Endometrial microvascular endothelial cells (primary cell): ENCODE results near the gene CHRNA5. TPM values are rescaled to one million over a fixed set of nuclear protein-coding genes. Genes with fewer than 3 reads are reported as not detected.
"Not testable (repeated sequence)": the region's sequence is repeated elsewhere in the genome, so short reads cannot be mapped to it uniquely, and the experiment has no call there.

ENCODE experiments used
- in situ Hi-C: cut with HindIII; loops from 2 replicates; pipeline ENCODE4 v1.10.0; 2017; ENCODE audit warnings: low sequenced_read_pairs, low pct_unique_long_range_greater_than_20kb; ENCODE audit errors: inconsistent ontology term
- total RNA-seq: library from RNA; depleted of rRNA; stranded (reverse); fragments of >200 nt; gene quantifications from one replicate; pipeline ENCODE4 v1.2.3, GENCODE V29; 2015; ENCODE audit errors: inconsistent ontology term

The CHRNA5 gene
- total RNA-seq: 18.6 TPM

DNA sequence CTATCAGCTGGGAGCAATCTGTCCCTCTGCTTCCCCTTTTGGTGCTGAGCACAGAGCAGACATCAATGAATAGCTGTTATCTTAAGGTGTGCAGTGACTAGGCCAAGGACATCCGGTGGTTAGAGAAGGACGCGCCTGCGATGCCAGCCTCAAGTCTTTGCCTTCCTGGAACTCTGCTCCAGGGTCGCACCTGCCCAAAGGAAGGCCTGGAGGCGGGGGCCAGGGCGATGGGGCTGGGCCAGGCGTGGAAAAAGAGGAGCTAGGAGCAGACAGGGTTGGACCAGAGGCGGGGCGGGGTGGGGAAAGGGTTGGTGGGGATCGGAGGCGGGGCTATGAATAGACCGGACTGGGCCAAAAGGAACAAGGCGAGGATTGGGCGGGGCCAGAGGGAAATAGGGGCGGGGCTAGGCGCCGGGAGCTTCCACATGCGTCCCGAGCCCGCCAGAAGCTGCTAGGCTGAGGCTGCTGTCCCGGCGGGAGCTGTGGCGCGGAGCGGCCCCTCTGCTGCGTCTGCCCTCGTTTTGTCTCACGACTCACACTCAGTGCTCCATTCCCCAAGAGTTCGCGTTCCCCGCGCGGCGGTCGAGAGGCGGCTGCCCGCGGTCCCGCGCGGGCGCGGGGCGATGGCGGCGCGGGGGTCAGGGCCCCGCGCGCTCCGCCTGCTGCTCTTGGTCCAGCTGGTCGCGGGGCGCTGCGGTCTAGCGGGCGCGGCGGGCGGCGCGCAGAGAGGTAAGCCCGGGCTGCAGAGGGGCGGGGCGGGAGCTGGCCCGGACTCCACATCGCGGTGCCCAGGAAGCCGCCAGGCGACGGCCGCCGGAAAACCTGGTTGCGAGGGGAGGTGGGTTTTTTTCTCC, at the start of gene CHRNA5:
CHRNA5 (plus strand) TSS at position 424 of the 854 bp plus-strand sequence; CDS start at position 624, 200 bp downstream.
- in situ Hi-C loops: no loop called here

DNA sequence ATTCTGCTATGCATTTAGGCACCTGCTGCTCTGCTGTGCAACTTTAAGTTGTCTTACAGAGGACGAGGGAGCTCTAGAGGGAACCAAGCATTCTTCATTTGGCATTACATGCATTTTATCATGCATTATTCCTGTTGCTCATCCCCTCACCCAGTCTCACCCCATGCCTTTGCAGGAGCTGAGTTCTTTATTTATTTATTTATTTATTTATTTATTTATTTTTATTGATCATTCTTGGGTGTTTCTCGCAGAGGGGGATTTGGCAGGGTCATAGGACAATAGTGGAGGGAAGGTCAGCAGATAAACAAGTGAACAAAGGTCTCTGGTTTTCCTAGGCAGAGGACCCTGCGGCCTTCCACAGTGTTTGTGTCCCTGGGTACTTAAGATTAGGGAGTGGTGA, 45.3 kb upstream of the CHRNA5 start:
- in situ Hi-C loops: not testable (repeated sequence)

DNA sequence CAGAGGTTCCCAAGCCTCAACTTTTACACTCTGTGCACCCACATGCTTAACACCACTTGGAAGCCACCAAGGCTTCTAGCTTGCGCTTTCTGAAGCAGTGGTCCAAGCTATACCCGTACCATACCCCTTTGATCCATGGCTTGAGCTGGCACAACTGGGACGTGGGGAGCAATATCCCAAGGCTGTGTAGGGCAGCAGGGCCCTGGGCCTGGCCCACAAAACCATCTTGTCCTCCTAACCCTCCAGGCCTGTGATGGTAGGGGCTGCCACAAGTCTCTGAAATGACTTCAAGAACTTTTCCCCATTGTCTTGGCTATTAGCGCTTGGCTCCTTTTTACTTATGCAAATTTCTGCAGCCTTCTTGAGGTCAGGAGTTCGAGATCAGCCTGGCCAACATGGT, 41.1 kb upstream of the CHRNA5 start:
- in situ Hi-C loops: no loop called here

DNA sequence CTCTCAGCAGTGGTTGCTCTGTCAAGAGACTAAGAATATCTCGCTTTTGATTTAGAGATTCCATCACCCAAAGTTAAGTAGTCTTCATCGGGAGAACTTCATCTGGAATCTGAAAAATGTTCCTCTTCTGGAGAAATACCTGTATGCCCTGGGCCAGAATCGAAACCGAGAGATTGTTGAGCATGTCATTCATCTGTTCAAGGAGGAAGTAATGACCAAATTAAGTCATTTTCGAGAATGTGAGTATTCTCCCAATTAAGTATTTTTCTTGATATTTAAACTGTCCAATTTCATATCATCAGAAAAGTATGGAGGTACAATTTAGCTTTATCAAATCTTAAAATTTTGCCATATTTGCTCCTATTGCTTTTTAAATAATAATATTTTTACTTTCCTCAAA, 38.0 kb upstream of the CHRNA5 start:
- in situ Hi-C loops: no loop called here

DNA sequence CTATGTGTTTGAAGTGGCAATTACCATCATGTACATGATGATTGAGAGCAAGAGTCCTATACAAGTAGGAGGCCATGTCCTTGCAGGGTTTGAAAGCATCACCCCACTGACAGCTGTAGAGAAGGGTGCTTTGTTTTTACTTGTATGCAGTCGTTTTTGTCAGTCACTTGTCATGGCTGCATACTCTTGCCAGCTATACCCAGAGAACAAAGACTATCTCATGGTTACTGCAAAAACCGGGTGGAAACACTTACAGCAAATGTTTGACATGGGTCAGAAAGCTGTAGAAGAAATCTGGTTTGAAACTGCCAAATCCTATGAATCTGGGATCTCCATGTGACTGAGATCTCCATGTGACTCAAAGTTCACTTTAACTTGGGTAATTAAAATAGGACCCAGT, 32.0 kb upstream of the CHRNA5 start:
- in situ Hi-C loops: no loop called here

DNA sequence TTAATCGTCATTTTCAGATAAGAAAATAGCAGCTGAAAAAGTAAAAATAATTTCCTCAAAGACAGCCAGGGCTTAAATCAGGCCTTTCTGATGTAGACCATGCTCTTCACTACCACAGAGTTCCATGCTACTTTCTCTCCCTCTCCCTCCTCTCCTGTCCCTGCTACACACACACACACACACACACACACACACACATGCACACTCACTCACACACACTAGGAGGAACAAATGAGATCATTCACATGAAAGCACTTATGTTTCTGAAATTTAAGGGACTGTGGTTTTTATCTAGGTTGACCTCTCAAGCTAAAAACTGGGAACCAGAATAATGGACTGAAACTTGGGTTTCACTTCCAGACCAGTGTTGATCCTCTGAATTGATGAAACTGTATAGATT, 29.2 kb upstream of the CHRNA5 start:
- in situ Hi-C loops: no loop called here

DNA sequence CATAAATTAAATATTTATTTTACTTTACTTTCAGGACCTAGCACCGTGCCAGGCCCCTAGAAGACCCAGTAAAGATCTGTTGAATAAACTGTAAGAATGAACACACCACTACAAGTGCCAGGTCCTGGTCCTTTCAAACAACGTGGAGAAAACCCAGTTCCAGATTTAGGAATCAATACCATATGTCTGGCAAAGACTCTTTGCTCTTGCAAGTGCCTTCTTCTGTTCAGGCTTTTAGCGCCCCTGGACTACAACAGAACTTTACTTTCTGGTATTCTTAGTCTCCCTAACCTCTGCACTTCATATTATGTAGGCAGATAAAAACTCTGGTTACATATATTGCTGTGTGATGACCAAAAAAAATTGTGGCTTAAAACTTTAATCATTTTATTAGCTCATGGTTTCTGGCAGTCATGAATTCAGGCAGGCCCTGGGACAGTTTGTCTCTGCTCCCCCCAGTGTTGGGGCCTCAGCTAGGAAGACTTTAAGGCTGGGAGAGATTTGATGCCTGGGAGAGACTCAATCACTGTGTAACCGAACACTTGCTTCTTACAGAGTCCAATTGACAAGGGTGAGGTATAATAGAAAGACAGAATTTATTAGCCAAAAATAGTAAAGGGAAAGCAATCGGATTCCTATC, 27.9 kb upstream of the CHRNA5 start:
- in situ Hi-C loops: no loop called here

DNA sequence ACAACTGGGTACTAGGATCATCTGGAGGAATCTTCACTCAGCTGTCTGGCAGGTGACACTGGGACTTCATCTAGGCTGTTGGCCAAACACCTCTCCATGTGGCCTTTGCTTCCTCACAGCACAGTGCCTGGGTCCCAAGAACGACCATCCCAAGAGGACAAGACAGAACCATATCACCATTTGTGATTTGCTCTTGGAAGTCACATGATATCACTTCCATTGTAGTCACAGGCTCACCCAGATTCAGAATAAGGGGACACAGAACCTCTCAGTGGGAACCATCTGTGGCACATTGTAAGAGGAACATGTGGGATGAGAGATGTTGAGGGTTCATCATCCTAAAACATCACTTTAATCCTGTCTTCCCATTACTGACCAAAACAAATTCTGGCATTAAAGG, 27.0 kb upstream of the CHRNA5 start:
- in situ Hi-C loops: no loop called here

DNA sequence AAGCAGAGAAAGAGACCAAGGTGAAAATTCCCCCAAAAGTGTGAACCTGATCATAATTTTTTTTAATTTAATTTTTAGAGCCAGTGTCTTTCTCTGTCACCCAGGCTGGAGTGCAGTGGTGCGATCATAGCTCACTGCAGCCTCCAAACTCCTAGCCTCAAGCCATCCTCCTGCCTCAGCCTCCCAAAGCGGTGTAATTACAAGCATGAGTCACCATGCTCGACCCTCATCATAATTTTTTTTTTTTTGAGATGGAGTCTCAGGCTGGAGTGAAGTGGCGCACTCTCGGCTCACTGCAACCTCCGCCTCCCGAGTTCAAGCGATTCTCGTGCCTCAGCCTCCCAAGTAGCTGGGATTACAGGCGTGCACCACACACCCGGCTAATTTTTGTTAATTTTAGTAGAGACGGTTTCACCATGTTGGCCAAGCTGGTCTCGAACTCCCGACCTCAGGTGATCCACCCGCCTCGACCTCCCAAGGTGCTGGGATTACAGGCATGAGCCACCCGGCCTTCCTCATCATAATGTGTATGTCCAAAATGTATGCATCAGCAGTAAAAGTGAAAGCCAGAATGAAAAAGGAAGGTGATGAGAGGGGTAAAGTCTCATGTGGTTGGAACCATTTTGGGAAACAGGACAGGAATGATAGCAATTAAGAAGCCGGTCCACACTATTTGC, 25.7 kb upstream of the CHRNA5 start:
- in situ Hi-C loops: not testable (repeated sequence)

DNA sequence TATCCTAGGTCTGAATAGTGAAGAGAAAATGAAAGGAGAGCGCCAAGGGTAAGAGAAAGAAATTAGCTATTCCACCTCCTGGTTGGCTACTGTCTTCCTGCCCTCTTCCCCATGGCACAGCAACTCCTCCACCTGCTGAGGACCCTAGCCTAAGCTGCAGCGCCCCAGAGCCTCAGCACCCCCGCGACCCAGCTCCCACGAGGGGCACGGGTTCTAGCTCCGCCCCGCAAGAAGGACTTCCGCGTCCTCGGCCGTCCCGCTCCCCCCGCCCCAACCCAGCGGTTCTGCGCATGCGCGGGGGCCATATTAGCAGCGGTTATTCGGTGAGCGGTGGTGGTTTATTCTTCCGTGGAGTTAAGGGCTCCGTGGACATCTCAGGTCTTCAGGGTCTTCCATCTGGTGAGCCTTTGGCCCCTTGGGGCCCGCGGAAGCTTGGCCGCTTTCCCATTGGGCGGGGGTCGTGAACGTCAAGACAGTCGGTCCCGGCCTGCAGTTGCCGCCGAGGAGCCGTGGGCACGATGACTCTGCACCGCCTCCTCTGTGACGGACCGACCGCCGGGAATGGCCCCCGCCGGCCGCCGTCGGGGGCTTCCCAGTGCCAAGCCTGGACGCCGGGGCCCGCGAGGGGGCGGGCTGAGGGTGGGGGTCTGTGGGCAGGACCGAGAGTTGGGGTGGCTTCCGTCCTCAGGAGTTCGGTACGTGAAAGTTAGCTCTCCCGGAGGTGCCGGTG, 25.0 kb upstream of the CHRNA5 start, which contains the start of gene PSMA4:
PSMA4 (plus strand) TSS at position 304 of the 730 bp plus-strand sequence. CDS start 1,484 bp downstream, outside the sequence.
- in situ Hi-C loops: no loop called here

DNA sequence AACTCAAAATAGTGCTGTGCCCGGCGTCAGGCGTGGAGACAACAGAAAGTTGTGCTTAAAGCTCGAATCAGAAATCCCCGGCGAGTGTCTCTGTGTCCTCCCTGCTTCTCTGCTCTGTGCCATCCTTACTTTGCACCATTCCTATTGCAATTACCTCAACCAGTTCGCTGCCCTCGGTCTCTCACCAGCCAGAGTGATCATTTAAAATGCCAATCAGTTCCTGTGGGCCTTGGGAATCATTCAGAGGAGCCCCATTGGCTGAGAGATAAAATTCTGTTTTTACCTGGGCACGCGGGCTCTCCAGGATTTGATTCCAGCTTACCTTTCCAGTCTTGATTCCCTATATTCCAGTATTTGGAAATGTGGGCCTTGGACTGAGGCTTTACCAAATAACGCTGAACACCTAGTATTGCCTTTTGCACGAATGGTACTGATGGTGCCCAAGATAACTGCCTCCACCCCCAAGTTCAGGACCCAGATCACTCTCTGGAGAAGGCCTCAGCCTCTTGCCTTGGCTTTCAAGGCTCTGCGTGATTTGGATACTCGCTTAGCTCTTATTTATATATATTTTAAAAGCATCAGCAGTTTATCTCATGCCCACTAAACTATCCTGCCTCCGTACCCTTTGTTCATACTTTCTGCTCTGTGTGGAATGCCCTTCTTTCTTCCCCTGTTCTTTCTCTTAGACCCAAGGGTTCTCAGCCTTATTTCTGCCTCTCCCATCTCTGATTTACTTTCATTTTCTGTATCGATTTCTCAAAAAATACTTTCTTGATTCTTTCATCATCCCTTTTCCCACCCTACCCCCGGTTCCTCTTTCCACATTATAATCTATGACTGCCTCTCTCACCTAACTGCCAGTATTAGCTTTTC, 24.2 kb upstream of the CHRNA5 start:
- in situ Hi-C loops: no loop called here

DNA sequence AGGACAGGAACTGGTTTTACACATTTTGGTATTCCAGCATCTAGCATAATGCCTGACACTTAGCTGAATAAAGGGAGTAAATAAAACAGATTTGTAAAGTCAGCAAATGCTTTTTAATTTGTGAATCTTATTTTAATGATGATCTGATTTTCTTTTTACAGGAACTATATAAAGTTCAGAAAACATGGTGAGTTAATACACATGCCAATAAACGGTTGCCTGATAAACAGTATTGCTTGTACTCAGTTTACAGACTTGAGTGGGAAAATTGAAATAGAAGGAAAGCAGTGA, 23.6 kb upstream of the CHRNA5 start:
- in situ Hi-C loops: no loop called here

DNA sequence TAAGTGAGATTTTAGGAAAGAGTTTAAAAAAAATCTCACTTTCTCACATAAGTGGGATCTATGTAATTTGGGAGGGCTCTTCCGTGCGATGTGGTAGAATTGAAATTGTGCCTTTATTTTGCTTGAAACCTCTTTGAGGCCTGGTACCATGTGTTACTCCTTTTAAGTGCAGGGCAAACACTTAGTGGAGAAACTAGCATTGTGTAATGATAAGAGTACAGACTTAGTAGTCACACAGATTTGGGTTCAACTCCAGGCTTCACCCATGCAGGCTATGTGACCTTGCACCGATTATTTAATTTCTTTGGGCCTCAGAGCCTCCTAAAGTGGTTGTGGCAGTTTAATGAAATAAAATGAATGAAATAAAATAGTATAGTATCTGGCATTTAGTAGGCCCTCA, 22.7 kb upstream of the CHRNA5 start:
- in situ Hi-C loops: no loop called here

DNA sequence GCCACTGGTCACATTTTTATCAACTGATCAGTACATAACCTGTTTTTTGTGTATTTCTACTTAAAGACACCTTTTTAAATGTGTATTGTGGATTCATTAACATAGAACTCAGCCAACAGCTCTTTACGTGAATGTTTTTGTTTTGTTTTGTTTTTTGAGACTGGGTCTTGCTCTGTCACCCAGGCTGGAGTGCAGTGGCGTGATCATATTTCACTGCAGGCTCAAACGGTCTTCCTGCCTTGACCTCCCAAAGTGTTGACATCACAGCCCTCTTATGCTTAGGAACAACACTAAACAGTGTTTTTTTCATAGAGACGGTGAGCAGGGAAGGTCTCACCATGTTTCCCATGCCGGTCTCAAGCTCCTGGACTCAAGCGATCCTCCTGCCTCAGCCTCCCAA, 15.1 kb upstream of the CHRNA5 start:
- in situ Hi-C loops: no loop called here

DNA sequence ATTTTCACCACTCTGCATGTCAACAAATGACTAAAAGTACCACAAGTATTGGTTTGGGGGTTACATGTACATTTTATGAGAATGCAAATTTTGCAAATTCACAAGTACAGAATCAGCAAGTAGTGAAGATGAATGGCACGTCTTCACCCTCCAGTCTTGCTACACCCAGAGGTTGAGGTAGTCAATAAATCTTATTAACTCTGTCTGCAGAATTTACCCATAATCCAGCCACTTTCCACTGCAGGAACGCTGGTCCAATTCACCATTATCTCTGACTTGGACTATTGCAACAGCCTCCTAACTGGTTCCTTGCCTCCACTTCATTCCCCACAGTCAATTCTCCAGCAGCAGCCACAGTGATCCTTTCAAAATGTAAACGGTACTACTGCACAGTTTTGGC, 14.5 kb upstream of the CHRNA5 start:
- in situ Hi-C loops: no loop called here

DNA sequence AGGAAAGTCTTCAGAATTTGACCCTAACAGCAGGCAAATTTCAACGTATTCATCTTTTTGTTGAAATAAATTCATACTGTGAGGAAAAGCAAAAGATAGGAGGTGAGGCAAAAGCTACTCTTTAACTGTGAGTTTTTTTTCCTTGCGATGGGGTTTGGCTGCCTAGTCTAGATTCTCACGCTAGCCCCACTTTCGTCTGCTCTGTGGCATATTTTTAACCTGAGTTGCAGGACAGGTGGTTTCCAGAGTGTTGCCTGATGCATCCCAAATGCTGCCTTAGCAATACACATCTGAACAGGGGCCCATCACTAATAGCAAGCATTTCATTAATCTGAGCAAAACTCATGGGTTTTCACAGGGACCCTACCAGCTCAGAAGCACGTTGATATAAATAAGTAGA, 13.4 kb upstream of the CHRNA5 start:
- in situ Hi-C loops: no loop called here

DNA sequence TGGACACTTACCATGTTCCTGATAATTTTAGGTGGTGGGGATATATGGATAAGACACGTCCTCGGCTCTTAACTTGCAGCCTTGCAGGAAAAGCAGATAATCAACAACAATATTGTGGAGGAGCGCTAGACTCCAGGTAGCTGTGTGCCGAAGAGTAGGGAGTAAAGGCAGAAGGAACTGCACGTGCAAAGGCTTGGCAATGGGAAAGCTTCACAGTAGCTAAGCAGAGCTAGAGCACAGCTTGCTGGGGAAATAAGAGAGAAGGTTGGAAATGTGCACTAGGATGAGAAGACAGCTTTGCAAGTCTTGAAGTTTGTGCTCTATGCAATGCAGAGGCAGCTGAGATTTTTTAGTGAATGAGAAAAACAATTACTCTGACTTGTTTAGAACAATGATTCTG, 12.7 kb upstream of the CHRNA5 start:
- in situ Hi-C loops: no loop called here

DNA sequence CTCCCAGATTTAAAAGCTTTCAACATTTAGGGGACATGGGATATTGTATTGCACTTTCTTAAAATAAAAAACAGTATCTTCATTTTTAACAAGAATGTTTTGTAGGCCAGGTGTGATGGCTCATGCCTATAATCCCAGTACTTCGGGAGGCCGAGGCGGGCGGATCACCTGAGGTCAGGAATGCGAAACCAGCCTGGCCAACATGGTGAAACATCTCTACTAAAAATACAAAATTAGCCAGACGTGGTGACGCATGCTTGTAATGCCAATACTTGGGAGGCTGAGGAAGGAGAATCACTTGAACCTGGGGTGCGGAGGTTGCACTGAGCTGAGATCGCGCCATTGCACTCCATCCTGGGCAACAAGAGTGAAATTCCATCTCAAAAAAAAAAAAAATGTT, 5.1 kb upstream of the CHRNA5 start:
- in situ Hi-C loops: not testable (repeated sequence)
